ENCODE results near the gene KDSR.

DNA sequence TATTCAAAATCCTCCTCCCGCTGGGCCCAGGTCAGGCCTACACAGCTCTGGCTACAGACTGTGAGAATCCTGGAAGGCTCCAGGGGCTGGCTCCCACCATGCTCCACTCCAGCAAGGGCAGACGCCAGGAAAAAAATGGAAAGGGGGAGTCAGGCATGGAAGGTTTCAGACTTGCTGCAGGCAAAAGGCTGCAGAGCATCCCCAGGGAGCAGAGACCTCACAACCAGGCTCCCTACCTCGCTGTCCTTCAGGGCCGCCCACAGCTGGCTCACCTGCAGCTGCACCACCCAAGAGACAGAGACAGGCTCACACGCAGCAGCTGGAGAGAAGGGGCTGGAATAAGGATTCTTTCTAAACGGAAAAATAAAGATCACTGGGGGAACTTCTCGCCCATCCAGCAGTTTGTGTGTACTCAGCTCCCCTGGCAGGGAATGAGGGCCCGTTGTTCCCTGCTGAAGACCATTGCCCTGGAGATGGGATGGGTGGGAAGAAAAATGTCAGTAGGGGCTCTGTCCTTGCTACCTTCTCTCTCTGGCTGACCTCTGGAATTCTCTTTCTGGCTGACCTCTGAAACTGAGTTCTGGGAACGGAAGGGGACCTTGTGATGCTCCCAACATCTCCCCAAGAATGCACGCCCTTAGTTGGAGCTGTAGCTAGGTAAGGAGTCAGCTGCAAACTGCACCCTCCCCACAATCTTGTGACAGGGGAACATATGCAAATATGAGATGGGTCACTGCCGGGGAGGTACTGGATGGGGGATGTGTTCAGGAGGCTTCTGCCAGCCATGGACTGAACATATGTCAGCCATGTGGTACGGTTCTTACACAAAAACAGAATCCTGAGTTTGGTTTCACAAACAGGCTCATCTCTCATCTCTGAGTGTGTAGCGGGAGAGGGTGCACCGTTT is 81.9 kb downstream of the KDSR start:
- TF ChIP-seq, protein P1, sequence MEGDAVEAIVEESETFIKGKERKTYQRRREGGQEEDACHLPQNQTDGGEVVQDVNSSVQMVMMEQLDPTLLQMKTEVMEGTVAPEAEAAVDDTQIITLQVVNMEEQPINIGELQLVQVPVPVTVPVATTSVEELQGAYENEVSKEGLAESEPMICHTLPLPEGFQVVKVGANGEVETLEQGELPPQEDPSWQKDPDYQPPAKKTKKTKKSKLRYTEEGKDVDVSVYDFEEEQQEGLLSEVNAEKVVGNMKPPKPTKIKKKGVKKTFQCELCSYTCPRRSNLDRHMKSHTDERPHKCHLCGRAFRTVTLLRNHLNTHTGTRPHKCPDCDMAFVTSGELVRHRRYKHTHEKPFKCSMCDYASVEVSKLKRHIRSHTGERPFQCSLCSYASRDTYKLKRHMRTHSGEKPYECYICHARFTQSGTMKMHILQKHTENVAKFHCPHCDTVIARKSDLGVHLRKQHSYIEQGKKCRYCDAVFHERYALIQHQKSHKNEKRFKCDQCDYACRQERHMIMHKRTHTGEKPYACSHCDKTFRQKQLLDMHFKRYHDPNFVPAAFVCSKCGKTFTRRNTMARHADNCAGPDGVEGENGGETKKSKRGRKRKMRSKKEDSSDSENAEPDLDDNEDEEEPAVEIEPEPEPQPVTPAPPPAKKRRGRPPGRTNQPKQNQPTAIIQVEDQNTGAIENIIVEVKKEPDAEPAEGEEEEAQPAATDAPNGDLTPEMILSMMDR (IDR thresholded peaks at IDR 0.05), result no peak
- TF ChIP-seq POLR2A (IDR thresholded peaks at IDR 0.05), result no peak
